K562 (cell line): Measurements from ENCODE around the gene COPE. TPM values are rescaled to one million over a fixed set of nuclear protein-coding genes. Genes with fewer than 3 reads are reported as not detected.

Source experiments
- ATAC-seq: fragments of 200-7000 bp; cut with Tn5 transposase; 3 replicates; pipeline ENCODE4 v1.9.1; 2020; ENCODE audit warnings: moderate library complexity
- BruUV-seq: library from RNA; stranded (reverse); fragments of 400-500 nt; replicated peaks from 2 replicates; lab custom pipeline; 2021; lab: Mats Ljungman, UMichigan
- CTCF ChIA-PET: fragments of 300-600 bp; formaldehyde crosslinking; extraction: SDS; loops from one replicate; lab custom pipeline; 2021; ENCODE audit warnings: low intra/inter-chr PET ratio; lab: Yijun Ruan, JAX
- POLR2A ChIA-PET: fragments of 300-600, 350-650 bp; sonication (Branson Sonifier 250); formaldehyde crosslinking; extraction: SDS; loops from one replicate; lab custom pipeline; 2021; ENCODE audit warnings: antibody characterized with exemption, inconsistent platforms; lab: Yijun Ruan, JAX
- DNase-seq, 4 experiments: peaks; one replicate each; pipeline versions ENCODE4 v3.0.0 to v3.0.0-alpha.2; 2011 to 2018; ENCODE audit warnings: low spot score in 3 of 4, mixed read lengths in 3 of 4; ENCODE audit errors: extremely low read depth in 1 of 4
- FAIRE-seq: peaks from 2 replicates; lab custom pipeline; 2011; peaks lifted over from hg19 to GRCh38; lab: Jason Lieb, UNC
- H2AFZ ChIP-seq: 2 replicates; pipeline ENCODE4 v1.6.0; 2011; ENCODE audit warnings: low read depth, low read length, control low read depth, inconsistent platforms
- H3K27ac ChIP-seq: fragments of 200-600 bp; 3 replicates; pipeline ENCODE4 v1.8.0; 2011; ENCODE audit warnings: low read depth, mild to moderate bottlenecking, control low read depth, inconsistent platforms, low read length, moderate library complexity, mixed read lengths; ENCODE audit errors: extremely low read depth
- H3K27me3 ChIP-seq, 2 experiments: fragments of 300-600 bp in 1 of 2; 2 replicates in 1 of 2; 3 replicates in 1 of 2; pipeline versions ENCODE4 v1.6.0 to v1.8.0; 2011; ENCODE audit warnings: inconsistent platforms in 2 of 2, low read length in 2 of 2, mild to moderate bottlenecking in 1 of 2, mixed read lengths in 1 of 2, moderate library complexity in 1 of 2; ENCODE audit not compliant: control insufficient read depth in 2 of 2, insufficient read depth in 2 of 2
- H3K36me3 ChIP-seq: fragments of 300-600 bp; 3 replicates; pipeline ENCODE4 v1.8.0; 2011; ENCODE audit warnings: mild to moderate bottlenecking, low read length, inconsistent platforms; ENCODE audit not compliant: control insufficient read depth, insufficient read depth
- H3K4me1 ChIP-seq, 2 experiments: fragments of 200-600 bp in 1 of 2; replicated peaks in 1 of 2; 2 replicates in 1 of 2; 3 replicates in 1 of 2; pipeline versions ENCODE4 v1.5.1 to v1.8.0; 2011; ENCODE audit warnings: inconsistent platforms in 2 of 2, low read length in 2 of 2, mild to moderate bottlenecking in 1 of 2, mixed read lengths in 1 of 2, moderate library complexity in 1 of 2; ENCODE audit not compliant: control insufficient read depth in 2 of 2, insufficient read depth in 2 of 2
- H3K4me2 ChIP-seq: 2 replicates; pipeline ENCODE4 v1.6.1; 2011; ENCODE audit warnings: low read length, control low read depth, inconsistent platforms, mixed read lengths; ENCODE audit not compliant: insufficient read depth
- H3K4me3 ChIP-seq: fragments of 200-600 bp; sonication (generic), shearing (Covaris generic); 2 replicates; pipeline ENCODE4 v1.5.1; 2016; ENCODE audit warnings: control low read depth, inconsistent platforms
- H3K79me2 ChIP-seq: fragments of 200-600 bp; 3 replicates; pipeline ENCODE4 v1.8.0; 2011; ENCODE audit warnings: low read length, inconsistent platforms; ENCODE audit not compliant: control insufficient read depth, insufficient read depth
- H3K9ac ChIP-seq, 2 experiments: 2 replicates each; pipeline versions ENCODE4 v1.6.0 to v1.6.1; 2011; ENCODE audit warnings: low read depth in 2 of 2, low read length in 2 of 2, control low read depth in 1 of 2, inconsistent platforms in 1 of 2, mild to moderate bottlenecking in 1 of 2, mixed read lengths in 1 of 2; ENCODE audit not compliant: insufficient read depth in 1 of 2
- H3K9me1 ChIP-seq: one replicate; pipeline ENCODE4 v1.6.0; 2011; ENCODE audit warnings: inconsistent platforms, mild to moderate bottlenecking, low read length, moderate library complexity; ENCODE audit not compliant: control insufficient read depth, insufficient read depth
- H3K9me3 ChIP-seq: replicated peaks from 2 replicates; pipeline ENCODE4 v1.5.1; 2011; ENCODE audit warnings: low read depth, low read length, inconsistent platforms; ENCODE audit not compliant: control insufficient read depth, insufficient read depth
- H4K20me1 ChIP-seq: replicated peaks from 2 replicates; pipeline ENCODE4 v1.6.1; 2011; ENCODE audit warnings: low read length, inconsistent platforms, mixed read lengths; ENCODE audit not compliant: control insufficient read depth, insufficient read depth
- CTCF ChIP-seq, 3 experiments: IDR thresholded peaks in 2 of 3; conservative IDR thresholded peaks in 1 of 3; 2 replicates each; pipeline ENCODE4 v1.5.1; 2011 to 2012; ENCODE audit warnings: low read length in 3 of 3, mild to moderate bottlenecking in 3 of 3, control low read depth in 2 of 3, improper control_type of control experiment in 1 of 3, inconsistent platforms in 1 of 3, low read depth in 1 of 3, mixed read lengths in 1 of 3, moderate library complexity in 1 of 3; ENCODE audit not compliant: insufficient read depth in 2 of 3
- PHB2 ChIP-seq: fragments of 450-650 bp; IDR thresholded peaks from 2 replicates; pipeline ENCODE4 v1.6.1; 2017; ENCODE audit warnings: low read depth
- RAD21 ChIP-seq, 2 experiments: fragments of 250-450 bp in 1 of 2; fragments of 450-650 bp in 1 of 2; sonication (Bioruptor Pico) in 1 of 2; formaldehyde crosslinking in 1 of 2; IDR thresholded peaks in 1 of 2; conservative IDR thresholded peaks in 1 of 2; 2 replicates each; pipeline versions ENCODE4 v1.4.0 to v1.8.0; 2020 to 2022; ENCODE audit warnings: mild to moderate bottlenecking in 2 of 2, moderate library complexity in 1 of 2
- TAF9B ChIP-seq: fragments of 450-650 bp; IDR thresholded peaks from 2 replicates; pipeline ENCODE4 v1.6.1; 2018; ENCODE audit warnings: mild to moderate bottlenecking; ENCODE audit not compliant: partially characterized antibody
- ZBTB9 ChIP-seq: fragments of 450-650 bp; formaldehyde crosslinking; IDR thresholded peaks from 2 replicates; pipeline ENCODE4 v1.4.0; 2020; ENCODE audit warnings: mild to moderate bottlenecking, moderate library complexity
- ZKSCAN8 ChIP-seq: fragments of 200-800 bp; sonication (Bioruptor generic); IDR thresholded peaks from 2 replicates; pipeline ENCODE4 v1.6.1; 2016; ENCODE audit warnings: missing genetic modification characterization, missing compliant biosample characterization
- ZNF217 ChIP-seq: sonication (generic); formaldehyde crosslinking; IDR thresholded peaks from 2 replicates; pipeline ENCODE4 v1.8.0; 2022; ENCODE audit warnings: mild to moderate bottlenecking, missing genetic modification reagents
- WGBS: fragments of 100-300 bp; shearing (Covaris generic); methylation state at CpG from one replicate; pipeline ENCODE4 v1.1.6; 2016; ENCODE audit warnings: low coverage, mixed read lengths; ENCODE audit not compliant: insufficient coverage; ENCODE audit errors: missing lambda C conversion rate; 5-methylcytosine and 5-hydroxymethylcytosine counted together
- in situ Hi-C: fragments of 300-500 bp; cut with MboI; formaldehyde crosslinking; loops from 4 replicates; pipeline ENCODE4 v1.15.0; 2018; ENCODE audit warnings: inconsistent platforms, mixed read lengths
- intact Hi-C: fragments of 100-400 bp; cut with micrococcal nuclease; formaldehyde crosslinking; loops from 2 replicates; pipeline ENCODE4 v1.14.2; 2022
- polyA plus RNA-seq, 8 experiments: library from polyadenylated mRNA; depleted of rRNA in 4 of 8; stranded (reverse) in 5 of 8; unstranded in 3 of 8; fragments of >200 nt; fragmentation: Nextera tagmentation in 2 of 8; fragmentation: Illumina TruSeq in 1 of 8; extraction: Ambion mirVana in 2 of 8; extraction: Trizol in 1 of 8; gene quantifications; 2 replicates each; pipeline versions ENCODE4 v1.2.1 to v1.2.3, GENCODE V29; 2011 to 2014; ENCODE audit warnings: inconsistent platforms in 1 of 8, missing spikeins in 1 of 8
- total RNA-seq, 7 experiments: library from RNA; depleted of rRNA in 6 of 7; stranded (reverse); fragments of >200 nt in 6 of 7; fragmentation: Illumina TruSeq in 2 of 7; extraction: Trizol in 2 of 7; gene quantifications; 2 replicates each; pipeline versions ENCODE4 v1.2.1 to v1.2.3, GENCODE V29; 2011 to 2021; ENCODE audit warnings: low replicate concordance in 1 of 7

COPE gene
- total and polyA plus RNA-seq, 9 of the 15 experiments (the other 6 are each of a cell fraction or from before 2014, with no cell fraction given) = 5.8 to 273 (median 147) TPM

- no peaks in the 10 kb centered on the region for H3K36me3 ChIP-seq
- H2AFZ ChIP-seq = peak overlapping the region; percentile 70
- no peak overlapping the region for H3K4me3 ChIP-seq
- ChIA-PET POLR2A (no interaction called here), CTCF (interaction anchor here (0.6 to 2.0 kb wide), 3 partner anchors 45 to 197 kb away, joined by 3 to 5 read pairs (median 4); no protein-coding TSS in a partner anchor)
- ATAC-seq (no peak), FAIRE-seq (peak; percentile 40), DNase-seq (no peak)
- in situ Hi-C loops = no loop called here
- no peaks in the 10 kb centered on the region for H3K79me2 ChIP-seq
- intact Hi-C loops = loop anchor here (5.0 kb wide), 1 partner anchor 46 kb away; no protein-coding TSS in a partner anchor
- H3K9me3 ChIP-seq = no peaks in the 10 kb centered on the region
- no peak for TF ChIP-seq TAF9B
- TF ChIP-seq ZNF217 = no peak
- no peak for TF ChIP-seq PHB2
- TF ChIP-seq ZKSCAN8 (CRISPR knock-in tag) = peak; percentile 73
- TF ChIP-seq ZBTB9 (CRISPR knock-in tag) = no peak
- 0 out of 4 replicates have a peak, but pooled peaks of 1 of the 2 experiments have one; percentile 18 for TF ChIP-seq RAD21 (CRISPR knock-in tag; conservative IDR thresholded peaks at IDR 0.05 in 1 of 2, IDR thresholded peaks at IDR 0.05 in 1 of 2)
- TF ChIP-seq CTCF (IDR thresholded peaks at IDR 0.05 in 2 of 3, conservative IDR thresholded peaks at IDR 0.05 in 1 of 3; ENCODE audit: insufficient read depth in 2 of 3, low read depth in 1 of 3, low read length in 3 of 3) = 0 out of 6 replicates have a peak, but pooled peaks of 1 of the 3 experiments have one; percentile 5
- H3K27me3 ChIP-seq = peaks cover 0 to 12% of the 10 kb centered on the region in 2 experiments; a peak in 1 of 5 replicates
- H3K9ac ChIP-seq = no peak overlapping the region
- no TSS peak for BruUV-seq
- peaks cover 5% of the 10 kb centered on the region for H4K20me1 ChIP-seq
- H3K9me1 ChIP-seq = peaks cover 5% of the 10 kb centered on the region
- peak overlapping the region; percentile 50 for H3K4me2 ChIP-seq
- peaks cover 3 to 18% of the 10 kb centered on the region in 2 experiments; a peak in 4 of 5 replicates for H3K4me1 ChIP-seq
- no peak overlapping the region for H3K27ac ChIP-seq
- WGBS = 34% methylated on average over 16 of the region's 18 CpGs
These were observed 22.6 kb upstream of the COPE start for GRCh38 chr19:18941628-18942354.
